NCI-H2107 treated with DMSO at 0.1 percent for 48 hours (cell line): ENCODE results near the gene NEK8.
"Not testable (repeated sequence)": the region's sequence is repeated elsewhere in the genome, so short reads cannot be mapped to it uniquely, and the experiment has no call there.

Experiments
- DNase-seq: peaks from one replicate; lab custom pipeline; 2025; ENCODE audit not compliant: unreplicated experiment; lab: John Stamatoyannopoulos, UW

The NEK8 gene

DNA sequence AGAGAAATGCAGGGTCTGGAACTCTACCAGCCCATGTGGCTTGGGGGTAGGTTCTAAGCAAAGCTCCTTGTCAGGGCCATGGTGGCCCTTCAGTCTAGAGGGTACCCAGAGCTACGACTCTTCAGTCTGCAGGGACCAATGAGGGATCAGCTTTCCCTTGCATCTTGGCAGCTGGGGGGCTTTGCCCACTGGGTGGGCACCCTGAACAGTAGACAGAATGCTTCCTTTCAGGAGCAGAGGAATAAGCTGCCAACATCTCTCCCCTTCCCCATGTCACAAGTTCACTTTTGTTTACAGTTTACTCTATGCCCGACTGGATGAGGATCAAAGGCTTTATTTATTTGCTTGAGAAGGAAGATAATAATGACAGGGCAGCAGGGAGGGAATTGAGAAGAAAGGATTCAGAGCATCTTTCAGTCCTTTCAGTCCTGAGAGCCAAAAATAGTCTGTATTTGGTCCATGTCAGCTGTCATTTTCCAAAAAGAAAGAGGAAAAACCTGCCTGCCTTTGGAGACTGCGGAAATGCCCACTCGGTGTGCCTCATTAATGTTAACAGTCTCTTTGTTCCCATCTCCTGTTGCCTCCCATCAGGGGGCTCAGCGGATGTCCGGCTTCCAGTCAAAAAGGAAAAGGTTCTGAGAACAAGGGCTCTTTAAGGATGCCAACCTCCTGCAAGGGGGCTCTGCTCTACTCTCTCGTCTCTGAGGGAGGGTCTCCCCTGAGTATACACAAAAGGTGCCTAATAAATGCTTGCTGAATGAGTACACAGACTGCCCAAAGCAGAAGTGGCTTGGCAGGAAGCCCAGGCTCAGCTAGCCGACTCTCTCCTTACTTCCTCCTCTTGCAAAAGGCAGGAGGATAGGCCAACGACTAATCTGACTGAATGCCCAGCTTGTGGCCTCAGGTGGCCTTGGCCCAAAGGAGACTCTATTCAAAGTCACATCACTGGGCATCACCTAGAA lies 32.3 kb downstream of the NEK8 start:
- no peak for DNase-seq

- DNase-seq: no peak
Observed at GRCh38 chr17:28763137-28763799, 34.7 kb downstream of the NEK8 start.

GRCh38 chr17:28763804-28764266 lies 35.2 kb downstream of the NEK8 start:
- DNase-seq: peak; percentile 63

DNA sequence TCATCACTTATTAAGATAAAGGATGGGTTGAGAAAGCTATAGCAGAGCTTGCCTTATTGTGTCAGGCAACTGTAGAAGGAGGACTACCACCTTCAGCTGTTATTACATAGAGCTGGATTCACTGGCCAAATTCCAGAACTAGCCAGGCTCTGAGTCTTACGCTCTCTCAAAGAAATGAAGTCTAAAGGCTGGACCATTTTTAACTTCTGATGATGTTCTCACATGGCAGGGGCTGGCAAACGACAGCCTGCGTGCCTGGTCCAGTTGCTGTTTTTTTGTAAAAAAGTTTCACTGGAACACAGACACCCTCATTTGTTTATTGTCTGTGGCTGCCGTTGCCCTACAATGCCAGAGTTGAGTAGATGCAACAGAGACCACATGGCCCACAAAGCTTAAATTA lies 36.5 kb downstream of the NEK8 start:
- DNase-seq: no peak

- DNase-seq: no peak
Observed at GRCh38 chr17:28773736-28774135, 45.1 kb downstream of the NEK8 start.

GRCh38 chr17:28774206-28774605 lies 45.6 kb downstream of the NEK8 start:
- DNase-seq: peak; percentile 72

- no peak for DNase-seq
Observed at GRCh38 chr17:28777178-28777577, 48.6 kb downstream of the NEK8 start.

DNA sequence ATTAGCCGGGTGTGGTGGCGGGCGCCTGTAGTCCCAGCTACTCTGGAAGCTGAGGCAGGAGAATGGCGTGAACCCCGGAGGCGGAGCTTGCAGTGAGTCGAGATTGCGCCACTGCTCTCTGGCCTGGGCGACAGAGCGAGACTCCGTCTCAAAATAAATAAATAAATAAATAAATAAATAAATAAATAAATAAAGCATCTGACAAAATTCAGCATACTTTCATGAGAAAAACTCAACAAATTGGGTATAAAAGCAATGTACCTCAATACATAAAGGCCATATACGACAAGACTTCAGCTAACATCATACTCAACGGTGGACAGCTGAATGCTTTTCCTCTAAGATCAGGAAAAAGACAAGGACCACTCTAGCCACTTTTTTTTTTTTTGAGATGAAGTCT lies 51.0 kb downstream of the NEK8 start:
- DNase-seq: not testable (repeated sequence)

DNA sequence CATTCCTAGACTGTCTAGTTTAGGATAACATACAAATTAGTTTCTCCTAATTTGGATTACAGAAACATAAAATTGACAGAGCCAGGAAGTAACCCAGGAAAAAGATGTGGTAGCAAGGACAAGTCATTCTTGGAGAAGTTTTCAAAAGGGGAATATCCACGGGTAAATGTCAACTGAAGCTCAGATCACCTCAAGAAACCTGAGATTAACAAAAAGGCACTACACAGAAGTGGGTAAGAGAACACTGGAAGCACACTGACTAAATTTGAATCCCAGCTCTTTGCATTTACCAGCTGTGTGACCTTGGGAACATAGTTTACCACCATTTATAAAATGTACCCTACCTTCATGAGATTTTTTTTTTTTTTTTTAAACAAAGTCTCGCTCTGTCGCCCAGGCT lies 54.6 kb downstream of the NEK8 start:
- no peak for DNase-seq

DNA sequence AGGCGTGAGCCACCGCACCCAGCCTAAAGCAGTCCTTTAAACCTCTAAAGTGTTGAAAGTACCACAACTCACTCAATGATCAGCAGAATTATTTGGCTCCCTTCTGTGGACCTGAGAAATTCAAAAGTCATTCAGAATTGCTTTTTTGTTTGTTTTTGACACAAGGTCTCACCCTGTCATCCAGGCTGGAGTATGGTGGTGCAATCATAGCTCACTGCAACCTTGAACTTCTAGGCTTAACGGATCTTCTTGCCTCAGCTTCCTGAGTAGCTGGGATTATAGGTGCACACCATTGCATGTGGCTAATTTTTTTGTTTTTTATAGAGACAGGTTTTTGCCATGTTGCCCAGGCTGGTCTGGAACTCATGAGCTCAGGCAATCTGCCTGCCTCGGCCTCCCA lies 59.5 kb downstream of the NEK8 start:
- no peak for DNase-seq
